ENCODE results near the gene ABCC8. TPM values are rescaled to one million over a fixed set of nuclear protein-coding genes. Genes with fewer than 3 reads are reported as not detected.

The ABCC8 gene
- total and polyA plus RNA-seq, 10 of the 15 experiments (the other 5 are each of a cell fraction or from before 2014, with no cell fraction given), result not detected

DNA sequence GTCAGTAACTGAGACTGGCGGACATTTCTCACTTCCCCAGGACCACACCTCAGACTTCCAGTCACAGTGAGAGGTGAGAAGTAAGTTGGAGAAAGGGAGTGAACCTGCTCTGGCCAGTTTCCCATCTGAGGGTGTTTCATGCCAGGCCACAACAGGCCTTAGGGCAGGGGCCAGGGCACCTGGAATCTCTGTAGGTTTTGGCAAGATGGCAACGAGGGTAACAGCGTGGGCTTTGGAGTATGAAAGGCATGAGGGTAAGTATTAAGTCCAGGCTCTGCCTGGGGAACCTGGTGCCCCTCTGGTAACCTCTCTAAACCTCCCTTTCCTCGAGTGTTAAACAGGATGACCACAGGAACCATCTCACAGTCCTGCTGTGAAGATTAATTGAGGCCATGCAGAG, 28.5 kb upstream of the ABCC8 start:
- in situ Hi-C loops (cut with MboI), result loop anchor here (5.0 to 10.0 kb wide), 2 partner anchors 120 to 278 kb away; partner anchors contain the start of gene KCNJ11
- ATAC-seq, result no peak
- POLR2A ChIA-PET, result no interaction called here
- 46% methylated on average over 4 of the region's 4 CpGs for WGBS (ENCODE audit: insufficient coverage, insufficient replicate concordance, low lambda C conversion rate, missing lambda C conversion rate)
- Histone ChIP-seq H3K27me3 (replicated peaks in 1 of 2; ENCODE audit: control insufficient read depth in 2 of 2, insufficient read depth in 2 of 2, low read length in 1 of 2) (no peaks in the 10 kb centered on the region; a peak in 1 of 4 replicates), H4K20me1 (ENCODE audit: control insufficient read depth, insufficient read depth) (no peaks in the 10 kb centered on the region; the same call in 1 of the 2 replicates), H3K4me1 (ENCODE audit: control insufficient read depth, insufficient read depth, low read length) (no peaks in the 10 kb centered on the region; the same call in 1 of the 2 replicates), H3K9ac (ENCODE audit: control insufficient read depth, insufficient read depth, low read length) (no peak overlapping the region), H3K27ac (ENCODE audit: control insufficient read depth, insufficient read depth) (no peak overlapping the region), H3K79me2 (ENCODE audit: control insufficient read depth, insufficient read depth, low read length) (no peaks in the 10 kb centered on the region), H2AFZ (ENCODE audit: control insufficient read depth, low read depth, low read length) (no peak overlapping the region), H3K4me3 (no peak overlapping the region), H3K9me3 (replicated peaks; ENCODE audit: control insufficient read depth, insufficient read depth, low read length) (no peaks in the 10 kb centered on the region), H3K4me2 (ENCODE audit: control insufficient read depth, insufficient read depth) (no peak overlapping the region), H3K36me3 (ENCODE audit: control insufficient read depth in 2 of 2, insufficient read depth in 2 of 2, low read length in 1 of 2) (no peaks in the 10 kb centered on the region)
- CTCF ChIA-PET, result interaction anchor here (0.7 to 4.0 kb wide), 8 partner anchors 8 to 275 kb away, joined by 3 to 36 read pairs (median 4); no protein-coding TSS in a partner anchor
- intact Hi-C loops (cut with micrococcal nuclease; ENCODE audit: unreplicated experiment), result no loop called here
- RAD21 ChIA-PET (ENCODE audit: unreplicated experiment), result interaction anchor here (0.7 to 3.3 kb wide), 2 partner anchors 121 to 275 kb away, joined by 3 to 19 read pairs; no protein-coding TSS in a partner anchor
- no TSS peak for BruUV-seq (replicated peaks)
- no peak for DNase-seq (ENCODE audit: low read depth, low spot score)
- no peak for TF ChIP-seq STAT3 (IDR thresholded peaks at IDR 0.05; ENCODE audit: low read depth, low read length)
- no peak for TF ChIP-seq ZSCAN29 (IDR thresholded peaks at IDR 0.05)
- TF ChIP-seq, protein P1, sequence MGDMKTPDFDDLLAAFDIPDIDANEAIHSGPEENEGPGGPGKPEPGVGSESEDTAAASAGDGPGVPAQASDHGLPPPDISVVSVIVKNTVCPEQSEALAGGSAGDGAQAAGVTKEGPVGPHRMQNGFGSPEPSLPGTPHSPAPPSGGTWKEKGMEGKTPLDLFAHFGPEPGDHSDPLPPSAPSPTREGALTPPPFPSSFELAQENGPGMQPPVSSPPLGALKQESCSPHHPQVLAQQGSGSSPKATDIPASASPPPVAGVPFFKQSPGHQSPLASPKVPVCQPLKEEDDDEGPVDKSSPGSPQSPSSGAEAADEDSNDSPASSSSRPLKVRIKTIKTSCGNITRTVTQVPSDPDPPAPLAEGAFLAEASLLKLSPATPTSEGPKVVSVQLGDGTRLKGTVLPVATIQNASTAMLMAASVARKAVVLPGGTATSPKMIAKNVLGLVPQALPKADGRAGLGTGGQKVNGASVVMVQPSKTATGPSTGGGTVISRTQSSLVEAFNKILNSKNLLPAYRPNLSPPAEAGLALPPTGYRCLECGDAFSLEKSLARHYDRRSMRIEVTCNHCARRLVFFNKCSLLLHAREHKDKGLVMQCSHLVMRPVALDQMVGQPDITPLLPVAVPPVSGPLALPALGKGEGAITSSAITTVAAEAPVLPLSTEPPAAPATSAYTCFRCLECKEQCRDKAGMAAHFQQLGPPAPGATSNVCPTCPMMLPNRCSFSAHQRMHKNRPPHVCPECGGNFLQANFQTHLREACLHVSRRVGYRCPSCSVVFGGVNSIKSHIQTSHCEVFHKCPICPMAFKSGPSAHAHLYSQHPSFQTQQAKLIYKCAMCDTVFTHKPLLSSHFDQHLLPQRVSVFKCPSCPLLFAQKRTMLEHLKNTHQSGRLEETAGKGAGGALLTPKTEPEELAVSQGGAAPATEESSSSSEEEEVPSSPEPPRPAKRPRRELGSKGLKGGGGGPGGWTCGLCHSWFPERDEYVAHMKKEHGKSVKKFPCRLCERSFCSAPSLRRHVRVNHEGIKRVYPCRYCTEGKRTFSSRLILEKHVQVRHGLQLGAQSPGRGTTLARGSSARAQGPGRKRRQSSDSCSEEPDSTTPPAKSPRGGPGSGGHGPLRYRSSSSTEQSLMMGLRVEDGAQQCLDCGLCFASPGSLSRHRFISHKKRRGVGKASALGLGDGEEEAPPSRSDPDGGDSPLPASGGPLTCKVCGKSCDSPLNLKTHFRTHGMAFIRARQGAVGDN (IDR thresholded peaks at IDR 0.05), result no peak
- FAIRE-seq, result no peak
- SMC1A ChIA-PET (ENCODE audit: uncharacterized antibody, unreplicated experiment), result interaction anchor here (0.6 to 2.7 kb wide), 3 partner anchors 122 to 275 kb away, joined by 3 to 18 read pairs (median 8); no protein-coding TSS in a partner anchor
